Adrenal gland (tissue), 12 donors: ENCODE results near the gene CRYM. TPM values are rescaled to one million over a fixed set of nuclear protein-coding genes. Genes with fewer than 3 reads are reported as not detected.

ENCODE experiments used
- DNase-seq, 7 donors: peaks; one replicate each; pipeline ENCODE4 v3.0.0-alpha.2; 2019 to 2020
- H3K27ac ChIP-seq, 5 donors: fragments of 200-600 bp; sonication (generic) in 4 of 5; 1 replicate in 3 of 5; 2 replicates in 2 of 5; pipeline versions ENCODE4 v1.5.1 to v1.8.0; 2016 to 2020; ENCODE audit warnings: mild to moderate bottlenecking in 1 of 5
- H3K27me3 ChIP-seq: fragments of 200-600 bp; 2 replicates; pipeline ENCODE4 v1.8.0; 2021
- H3K36me3 ChIP-seq, 2 donors: fragments of 200-600 bp; replicated peaks in 1 of 2; 1 replicate in 1 of 2; 2 replicates in 1 of 2; pipeline versions ENCODE4 v1.5.1 to v1.8.0; 2018 to 2022
- H3K4me1 ChIP-seq, 2 donors: fragments of 200-600 bp; replicated peaks in 1 of 2; 1 replicate in 1 of 2; 2 replicates in 1 of 2; pipeline versions ENCODE4 v1.5.1 to v1.8.0; 2018 to 2021
- H3K4me3 ChIP-seq, 4 donors: fragments of 200-600 bp; sonication (generic) in 3 of 4; one replicate each; pipeline ENCODE4 v1.5.1; 2016 to 2018
- H3K9me3 ChIP-seq, 3 donors: fragments of 200-600 bp; sonication (generic) in 1 of 3; replicated peaks in 1 of 3; 1 replicate in 2 of 3; 2 replicates in 1 of 3; pipeline versions ENCODE4 v1.5.1 to v1.8.0; 2016 to 2021
- POLR2A ChIP-seq, 2 donors: fragments of 450-650 bp; IDR thresholded peaks; one replicate each; pipeline ENCODE4 v1.6.1; 2017; ENCODE audit warnings: antibody characterized with exemption in 2 of 2, mild to moderate bottlenecking in 2 of 2, moderate library complexity in 1 of 2
- WGBS, 4 donors: extraction: QIAGEN DNeasy Blood & Tissue Kit in 2 of 4; methylation state at CpG; one replicate each; pipeline versions ENCODE4 v1.1.5 to v1.1.7; 2013 to 2017; 5-methylcytosine and 5-hydroxymethylcytosine counted together
- intact Hi-C, 2 donors: fragments of 100-400 bp; cut with DNase I; formaldehyde crosslinking; loops; one replicate each; pipeline versions ENCODE4 v1.14.1 to v1.15.0; 2022 to 2023
- polyA plus RNA-seq, 3 donors: library from polyadenylated mRNA; stranded (reverse); fragments of 200-250 nt in 2 of 3; fragments of 350-450 nt in 1 of 3; fragmentation: Illumina TruSeq in 1 of 3; extraction: RNeasy Lipid Tissue Mini Kit (QIAGEN cat#74804) in 1 of 3; gene quantifications; one replicate each; pipeline ENCODE4 v1.2.3, GENCODE V29; 2013 to 2014
- total RNA-seq, 9 donors: library from RNA; depleted of rRNA in 4 of 9; stranded (reverse); fragments of >200 nt in 4 of 9; fragments of 120-200 nt in 1 of 9; fragmentation: NEBNext Ultra II Directional in 1 of 9; extraction: Animal tissue kit (Norgen Biotek cat#: 25700) in 1 of 9; gene quantifications; one replicate each; pipeline versions ENCODE4 v1.1.0 to v1.2.4, GENCODE V29; 2013 to 2023
- TF ChIP-seq, protein P1 (sequence below), 6 experiments: fragments of 450-650 bp in 4 of 6; fragments of 200-600 bp in 2 of 6; sonication (generic) in 1 of 6; IDR thresholded peaks; 1 replicate in 5 of 6; 2 replicates in 1 of 6; pipeline versions ENCODE4 v1.5.1 to v1.8.0; 2016 to 2021; ENCODE audit warnings: antibody characterized with exemption in 6 of 6, mild to moderate bottlenecking in 2 of 6, moderate library complexity in 1 of 6
- donor health status: healthy with polysubstance abuse.
- donor health status: Bipolar disorder and iron deficiency.
- donor health status: DM: yes; HTN: yes; CAD: no.
- donor health status: DM: no; HTN: no; CAD: no.
- donor health status: DM: no; HTN: no; CAD: no.
- donor health status: DM: yes; HTN: yes; CAD: no.

CRYM gene
- total and polyA plus RNA-seq, 12 donors = 0.22 to 0.84 (median 0.49) TPM; not detected in 8

DNA sequence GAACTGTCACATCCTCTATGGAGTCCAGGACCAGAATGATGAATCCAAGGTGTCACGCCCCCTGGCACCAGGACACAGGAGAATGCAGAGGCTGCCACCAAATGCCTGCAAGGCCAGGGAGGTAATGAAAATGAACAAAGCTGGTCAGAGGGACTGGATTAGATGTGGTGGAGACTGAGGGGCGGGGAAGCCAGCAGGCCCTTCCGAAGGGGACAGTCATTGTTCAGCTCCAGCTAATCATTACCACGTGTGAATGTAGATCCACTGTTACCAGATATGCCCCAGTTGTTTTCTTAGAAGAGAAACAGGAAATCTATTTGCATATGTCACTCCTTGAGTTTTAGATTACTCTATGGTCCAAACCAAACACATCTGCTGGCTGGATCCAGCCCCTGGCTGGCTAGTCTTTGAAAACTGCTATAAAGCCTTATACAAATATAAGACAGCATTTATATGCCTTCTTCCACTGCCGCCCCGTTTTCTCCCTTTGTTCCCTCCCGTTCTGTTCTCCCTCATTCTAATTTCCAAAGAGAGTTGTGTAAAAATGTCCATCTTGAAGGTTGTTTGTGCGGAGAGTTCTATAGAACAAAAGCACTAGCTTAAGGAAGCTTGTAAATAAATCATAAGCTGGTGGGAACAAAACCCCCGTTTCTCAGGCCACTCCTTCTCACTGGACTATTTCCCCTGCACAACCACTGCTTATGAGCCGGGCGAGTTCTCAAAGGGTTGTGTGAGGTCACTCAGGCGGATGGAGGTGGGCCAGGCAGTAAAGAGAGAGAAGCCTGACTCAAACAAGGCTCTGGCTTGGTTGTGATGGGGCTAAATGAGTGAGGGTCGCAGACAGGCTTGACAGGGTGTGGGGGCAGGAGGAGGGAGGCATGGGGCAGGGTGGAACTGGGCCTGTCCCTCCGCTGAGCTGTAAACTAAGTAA, 14.2 kb downstream of the CRYM start:
- intact Hi-C loops = no loop called here
- 59 to 66% (median 60%) methylated on average over 14 of the region's 14 CpGs for WGBS, 4 donors
- peak overlapping the region in 1 of 5 donors; percentile 39 for H3K27ac ChIP-seq

DNA sequence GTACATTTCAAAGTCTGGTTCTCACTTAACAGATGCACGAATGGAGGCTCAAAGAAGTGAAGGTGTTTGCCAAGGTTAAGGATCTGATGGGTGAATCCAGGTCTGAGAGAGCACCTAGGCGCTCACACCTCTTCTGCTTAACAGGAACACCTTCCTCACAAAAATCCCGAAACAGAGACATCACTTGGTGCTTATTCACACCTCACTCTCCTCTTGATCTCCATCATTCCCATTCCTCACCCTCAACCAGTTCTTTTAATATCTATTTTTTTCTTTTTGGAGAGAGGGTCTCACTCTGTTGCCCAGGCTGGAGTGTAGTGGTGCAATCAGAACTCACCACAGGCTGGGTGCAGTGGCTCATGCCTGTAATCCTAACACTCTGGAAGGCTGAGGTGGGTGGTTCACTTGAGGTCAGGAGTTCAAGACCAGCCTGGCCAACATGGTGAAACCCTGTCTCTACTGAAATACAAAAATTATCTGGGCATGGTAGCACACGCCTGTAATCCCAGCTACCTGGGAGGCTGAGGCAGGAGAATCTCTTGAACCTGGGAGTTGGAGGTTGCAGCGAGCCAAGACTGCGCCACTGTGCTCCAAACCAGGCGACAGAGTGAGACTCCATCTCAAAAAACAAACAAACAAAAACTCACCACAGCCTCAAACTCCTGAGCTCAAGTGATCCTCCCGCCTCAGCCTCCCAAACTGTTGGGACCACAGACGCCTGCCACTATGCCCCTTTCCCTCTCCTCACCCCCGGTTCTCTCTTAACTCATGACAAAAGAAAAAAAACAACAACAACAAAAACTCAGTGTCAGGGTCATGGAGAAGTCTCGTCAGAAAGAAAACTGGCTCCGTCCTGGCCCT, 15.1 kb downstream of the CRYM start:
- intact Hi-C loops = no loop called here
- H3K4me1 ChIP-seq = peaks cover 0 to 17% of the 10 kb centered on the region in 2 donors
- no peak for DNase-seq
- peak overlapping the region in 1 of 5 donors; percentile 39 for H3K27ac ChIP-seq
- H3K9me3 ChIP-seq = no peaks in the 10 kb centered on the region
- H3K4me3 ChIP-seq = no peak overlapping the region
- H3K27me3 ChIP-seq = no peaks in the 10 kb centered on the region
- TF ChIP-seq, protein P1, sequence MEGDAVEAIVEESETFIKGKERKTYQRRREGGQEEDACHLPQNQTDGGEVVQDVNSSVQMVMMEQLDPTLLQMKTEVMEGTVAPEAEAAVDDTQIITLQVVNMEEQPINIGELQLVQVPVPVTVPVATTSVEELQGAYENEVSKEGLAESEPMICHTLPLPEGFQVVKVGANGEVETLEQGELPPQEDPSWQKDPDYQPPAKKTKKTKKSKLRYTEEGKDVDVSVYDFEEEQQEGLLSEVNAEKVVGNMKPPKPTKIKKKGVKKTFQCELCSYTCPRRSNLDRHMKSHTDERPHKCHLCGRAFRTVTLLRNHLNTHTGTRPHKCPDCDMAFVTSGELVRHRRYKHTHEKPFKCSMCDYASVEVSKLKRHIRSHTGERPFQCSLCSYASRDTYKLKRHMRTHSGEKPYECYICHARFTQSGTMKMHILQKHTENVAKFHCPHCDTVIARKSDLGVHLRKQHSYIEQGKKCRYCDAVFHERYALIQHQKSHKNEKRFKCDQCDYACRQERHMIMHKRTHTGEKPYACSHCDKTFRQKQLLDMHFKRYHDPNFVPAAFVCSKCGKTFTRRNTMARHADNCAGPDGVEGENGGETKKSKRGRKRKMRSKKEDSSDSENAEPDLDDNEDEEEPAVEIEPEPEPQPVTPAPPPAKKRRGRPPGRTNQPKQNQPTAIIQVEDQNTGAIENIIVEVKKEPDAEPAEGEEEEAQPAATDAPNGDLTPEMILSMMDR (IDR thresholded peaks at IDR 0.05) = no peak
- no peak for TF ChIP-seq POLR2A (IDR thresholded peaks at IDR 0.05)
- WGBS, 4 donors = 65 to 69% (median 67%) methylated on average over 12 of the region's 12 CpGs
- no peaks in the 10 kb centered on the region for H3K36me3 ChIP-seq

More for the DNA sequence above, 14.2 kb downstream of the CRYM start:
- Histone ChIP-seq H3K9me3 (no peaks in the 10 kb centered on the region), H3K36me3 (no peaks in the 10 kb centered on the region), H3K27me3 (no peaks in the 10 kb centered on the region), H3K4me1 (peaks cover 0 to 17% of the 10 kb centered on the region in 2 donors), H3K4me3 (no peak overlapping the region)
- TF ChIP-seq POLR2A (IDR thresholded peaks at IDR 0.05) = no peak
- TF ChIP-seq, protein P1 (IDR thresholded peaks at IDR 0.05) = no peak
- DNase-seq = peak; percentile 27 to 81 (median 73)

DNA sequence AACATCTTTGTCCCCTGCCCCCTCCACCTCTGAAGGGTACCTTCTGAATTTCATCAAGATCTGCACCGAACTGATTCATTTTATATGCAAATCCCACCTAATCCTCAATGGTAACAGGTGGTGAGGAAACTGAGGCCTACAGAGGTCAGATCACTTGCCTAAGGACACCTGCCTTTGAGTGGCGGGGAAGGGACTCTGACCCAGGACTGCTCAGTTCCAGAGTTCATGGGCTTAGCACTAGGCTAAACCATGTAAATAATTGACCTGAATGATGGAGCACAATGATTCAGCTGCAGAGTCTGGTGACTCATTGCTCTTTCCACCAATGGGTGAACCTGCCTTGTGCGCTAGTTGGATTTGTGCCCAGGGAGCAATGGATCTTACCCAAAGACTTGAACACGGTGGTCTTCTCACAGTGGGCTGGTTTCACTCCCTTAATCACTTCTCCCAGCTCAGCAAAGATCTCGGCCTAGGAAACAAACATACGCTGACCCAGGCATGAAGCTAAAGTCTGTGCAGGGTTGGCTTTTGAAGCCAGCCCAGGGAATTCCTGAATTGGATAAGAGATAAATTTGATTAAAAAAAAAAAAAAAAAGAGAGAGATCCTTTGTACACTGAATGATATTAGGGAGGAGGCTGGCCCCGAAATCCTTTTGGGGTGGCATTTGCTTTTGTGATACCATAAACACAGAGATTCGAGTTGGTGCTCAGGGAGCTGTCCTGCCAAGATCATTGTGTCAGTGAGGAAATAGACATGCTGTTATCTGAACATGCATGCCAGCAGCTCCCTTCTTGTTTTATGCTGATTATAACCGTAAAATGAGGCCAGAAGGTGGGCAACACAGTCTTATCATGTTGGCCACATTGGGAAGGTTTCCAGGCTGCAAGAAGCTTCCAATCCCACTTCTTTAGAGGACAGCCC, 17.0 kb downstream of the CRYM start:
- H3K9me3 ChIP-seq = no peaks in the 10 kb centered on the region
- DNase-seq = peak; percentile 58 to 89 (median 75)
- H3K4me1 ChIP-seq = peaks cover 0 to 17% of the 10 kb centered on the region in 2 donors
- WGBS, 4 donors = 47 to 71% (median 62%) methylated on average over 9 of the region's 9 CpGs
- no peaks in the 10 kb centered on the region for H3K27me3 ChIP-seq
- H3K4me3 ChIP-seq = no peak overlapping the region
- H3K36me3 ChIP-seq = no peaks in the 10 kb centered on the region
- no peak overlapping the region for H3K27ac ChIP-seq
- TF ChIP-seq, protein P1 (IDR thresholded peaks at IDR 0.05) = no peak
- TF ChIP-seq POLR2A (IDR thresholded peaks at IDR 0.05) = no peak
- intact Hi-C loops = no loop called here
